Adipose tissue (tissue), 3 donors: ENCODE data around the gene EIF2S2. TPM values are rescaled to one million over a fixed set of nuclear protein-coding genes. Genes with fewer than 3 reads are reported as not detected.

Experiments
- H3K27ac ChIP-seq: one replicate; pipeline ENCODE4 v1.5.1; 2013; ENCODE audit warnings: low read depth, low read length
- whole genome bisulfite sequencing, 3 donors: extraction: QIAGEN DNeasy Blood & Tissue Kit; methylation state at CpG; one replicate each; pipeline ENCODE4 v1.1.7; 2013; 5-methylcytosine and 5-hydroxymethylcytosine counted together
- polyA plus RNA-seq, 3 donors: library from polyadenylated mRNA; stranded (reverse); fragments of 200-250 nt; gene quantifications; one replicate each; pipeline ENCODE4 v1.2.3, GENCODE V29; 2013
- donor health status: healthy with polysubstance abuse.
- donor health status: Bipolar disorder and iron deficiency.
- donor health status: healthy.

The EIF2S2 gene
- polyA plus RNA-seq, 3 donors: 35.9 to 56.3 (median 53.5) TPM

- 87 to 88% (median 87%) methylated on average over 9 of the region's 9 CpGs for WGBS, 3 donors
- H3K27ac ChIP-seq: no peak overlapping the region
These were observed 15.2 kb downstream of the EIF2S2 start for GRCh38 chr20:34096699-34097444.

GRCh38 chr20:34095825-34096224, 16.2 kb downstream of the EIF2S2 start:
- no peak overlapping the region for H3K27ac ChIP-seq

- no peak overlapping the region for H3K27ac ChIP-seq
- WGBS, 3 donors: 94 to 96% (median 96%) methylated on average over 2 of the region's 2 CpGs
These were observed 18.1 kb downstream of the EIF2S2 start for GRCh38 chr20:34093895-34094294.

- WGBS, 3 donors: 88 to 94% (median 92%) methylated on average over 6 of the region's 6 CpGs
- no peak overlapping the region for H3K27ac ChIP-seq
These were observed 20.3 kb downstream of the EIF2S2 start for GRCh38 chr20:34091637-34092200.

- no peak overlapping the region for H3K27ac ChIP-seq
- 94 to 97% (median 96%) methylated on average over 2 of the region's 2 CpGs for WGBS, 3 donors
These were observed 21.4 kb downstream of the EIF2S2 start for GRCh38 chr20:34090645-34091044.

- no peak overlapping the region for H3K27ac ChIP-seq
These were observed 22.2 kb downstream of the EIF2S2 start for GRCh38 chr20:34089655-34090345.

GRCh38 chr20:34089175-34089479, 22.9 kb downstream of the EIF2S2 start:
- 73 to 97% (median 87%) methylated on average over 2 to 5 of the region's 5 CpGs for WGBS, 3 donors
- no peak overlapping the region for H3K27ac ChIP-seq

More at GRCh38 chr20:34089655-34090345, 22.2 kb downstream of the EIF2S2 start:
- WGBS, 3 donors: 43 to 92% (median 86%) methylated on average over 13 of the region's 13 CpGs

- H3K27ac ChIP-seq: no peak overlapping the region
- WGBS, 3 donors: 77 to 85% (median 82%) methylated on average over 15 of the region's 15 CpGs
These were observed 23.5 kb downstream of the EIF2S2 start for GRCh38 chr20:34088305-34089174.

- WGBS, 3 donors: 81 to 86% (median 85%) methylated on average over 5 of the region's 5 CpGs
- H3K27ac ChIP-seq: no peak overlapping the region
These were observed 26.5 kb downstream of the EIF2S2 start for GRCh38 chr20:34085544-34086040.

- WGBS, 3 donors: 80 to 92% (median 87%) methylated on average over 9 of the region's 9 CpGs
- no peak overlapping the region for H3K27ac ChIP-seq
These were observed 27.7 kb downstream of the EIF2S2 start for GRCh38 chr20:34084227-34084923.

- WGBS, 3 donors: 92 to 98% (median 95%) methylated on average over 2 of the region's 2 CpGs
- no peak overlapping the region for H3K27ac ChIP-seq
These were observed 28.3 kb downstream of the EIF2S2 start for GRCh38 chr20:34083781-34084180.

GRCh38 chr20:34083137-34083536, 28.9 kb downstream of the EIF2S2 start:
- H3K27ac ChIP-seq: no peak overlapping the region
- 14 to 40% (median 33%) methylated on average over 7 of the region's 7 CpGs for WGBS, 3 donors

GRCh38 chr20:34082232-34082887, 29.7 kb downstream of the EIF2S2 start:
- no peak overlapping the region for H3K27ac ChIP-seq
- WGBS, 3 donors: 86 to 93% (median 90%) methylated on average over 8 of the region's 8 CpGs

- H3K27ac ChIP-seq: no peak overlapping the region
- WGBS, 3 donors: 96 to 98% (median 97%) methylated on average over 6 of the region's 6 CpGs
These were observed 32.2 kb downstream of the EIF2S2 start for GRCh38 chr20:34079818-34080217.

GRCh38 chr20:34078540-34078939, 33.5 kb downstream of the EIF2S2 start:
- no peak overlapping the region for H3K27ac ChIP-seq
- WGBS, 3 donors: 95 to 100% (median 100%) methylated on average over 5 of the region's 5 CpGs

- no peak overlapping the region for H3K27ac ChIP-seq
- 89 to 96% (median 94%) methylated on average over 6 to 20 of the region's 20 CpGs for WGBS, 3 donors
These were observed 35.1 kb downstream of the EIF2S2 start for GRCh38 chr20:34076952-34077351.

- WGBS, 3 donors: 90 to 94% (median 91%) methylated on average over 16 of the region's 16 CpGs
- no peak overlapping the region for H3K27ac ChIP-seq
These were observed 36.4 kb downstream of the EIF2S2 start for GRCh38 chr20:34075647-34076046.
